Keratinocyte (primary cell): ENCODE data around the gene GJD2.

Experiments
- EZH2 ChIP-seq: IDR thresholded peaks from one replicate; pipeline ENCODE4 v1.6.1; 2012; ENCODE audit warnings: inconsistent platforms, mild to moderate bottlenecking, low read length, moderate library complexity
- TF ChIP-seq, protein P1 (sequence below), 3 experiments: IDR thresholded peaks in 1 of 3; conservative IDR thresholded peaks in 1 of 3; optimal IDR thresholded peaks in 1 of 3; 2 replicates in 2 of 3; 3 replicates in 1 of 3; pipeline versions ENCODE3 to v1.5.1; 2011; ENCODE audit warnings: low read length in 3 of 3, mild to moderate bottlenecking in 3 of 3, moderate library complexity in 2 of 3, control low read depth in 1 of 3, inconsistent platforms in 1 of 3; ENCODE audit not compliant: insufficient read depth in 2 of 3; ENCODE audit errors: extremely low read depth in 1 of 3

GRCh38 chr15:34759347-34759746, 4.5 kb upstream of the GJD2 start:
- TF ChIP-seq, protein P1, sequence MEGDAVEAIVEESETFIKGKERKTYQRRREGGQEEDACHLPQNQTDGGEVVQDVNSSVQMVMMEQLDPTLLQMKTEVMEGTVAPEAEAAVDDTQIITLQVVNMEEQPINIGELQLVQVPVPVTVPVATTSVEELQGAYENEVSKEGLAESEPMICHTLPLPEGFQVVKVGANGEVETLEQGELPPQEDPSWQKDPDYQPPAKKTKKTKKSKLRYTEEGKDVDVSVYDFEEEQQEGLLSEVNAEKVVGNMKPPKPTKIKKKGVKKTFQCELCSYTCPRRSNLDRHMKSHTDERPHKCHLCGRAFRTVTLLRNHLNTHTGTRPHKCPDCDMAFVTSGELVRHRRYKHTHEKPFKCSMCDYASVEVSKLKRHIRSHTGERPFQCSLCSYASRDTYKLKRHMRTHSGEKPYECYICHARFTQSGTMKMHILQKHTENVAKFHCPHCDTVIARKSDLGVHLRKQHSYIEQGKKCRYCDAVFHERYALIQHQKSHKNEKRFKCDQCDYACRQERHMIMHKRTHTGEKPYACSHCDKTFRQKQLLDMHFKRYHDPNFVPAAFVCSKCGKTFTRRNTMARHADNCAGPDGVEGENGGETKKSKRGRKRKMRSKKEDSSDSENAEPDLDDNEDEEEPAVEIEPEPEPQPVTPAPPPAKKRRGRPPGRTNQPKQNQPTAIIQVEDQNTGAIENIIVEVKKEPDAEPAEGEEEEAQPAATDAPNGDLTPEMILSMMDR (optimal IDR thresholded peaks at IDR 0.05 in 1 of 3, IDR thresholded peaks at IDR 0.05 in 1 of 3, conservative IDR thresholded peaks at IDR 0.05 in 1 of 3; ENCODE audit: extremely low read depth in 1 of 3, insufficient read depth in 2 of 3, low read length in 3 of 3), result no peak
- TF ChIP-seq EZH2, result no peak
